ENCODE measurements around the gene ARFGEF2.

- peak; percentile 70 for TF ChIP-seq POLR2A (IDR thresholded peaks at IDR 0.05; ENCODE audit: borderline replicate concordance, extremely low read depth, insufficient read depth, insufficient read length)
- TF ChIP-seq EZH2 (IDR thresholded peaks at IDR 0.05), result no peak
Observed at GRCh38 chr20:48921168-48921882, at the start of gene ARFGEF2.
